Measurements from ENCODE around the gene DPP6. TPM values are rescaled to one million over a fixed set of nuclear protein-coding genes. Genes with fewer than 3 reads are reported as not detected.

DPP6 gene
- total and polyA plus RNA-seq, 7 donors = 0.18 to 1.8 (median 0.57) TPM

GRCh38 chr7:154198481-154198880, 146.3 kb downstream of the DPP6 start:
- WGBS, 3 donors = 72 to 74% (median 74%) methylated on average over 6 of the region's 6 CpGs
- DNase-seq (no peak), ATAC-seq (no peak)
- Histone ChIP-seq H3K27ac (no peak overlapping the region), H3K4me1 (no peaks in the 10 kb centered on the region), H3K36me3 (ENCODE audit: insufficient read depth in 1 of 2, low read depth in 1 of 2) (no peaks in the 10 kb centered on the region), H3K9me3 (no peaks in the 10 kb centered on the region), H3K27me3 (ENCODE audit: insufficient read depth in 3 of 3, low read length in 2 of 3) (no peaks in the 10 kb centered on the region), H3K4me3 (no peak overlapping the region)
- TF ChIP-seq, protein P1, sequence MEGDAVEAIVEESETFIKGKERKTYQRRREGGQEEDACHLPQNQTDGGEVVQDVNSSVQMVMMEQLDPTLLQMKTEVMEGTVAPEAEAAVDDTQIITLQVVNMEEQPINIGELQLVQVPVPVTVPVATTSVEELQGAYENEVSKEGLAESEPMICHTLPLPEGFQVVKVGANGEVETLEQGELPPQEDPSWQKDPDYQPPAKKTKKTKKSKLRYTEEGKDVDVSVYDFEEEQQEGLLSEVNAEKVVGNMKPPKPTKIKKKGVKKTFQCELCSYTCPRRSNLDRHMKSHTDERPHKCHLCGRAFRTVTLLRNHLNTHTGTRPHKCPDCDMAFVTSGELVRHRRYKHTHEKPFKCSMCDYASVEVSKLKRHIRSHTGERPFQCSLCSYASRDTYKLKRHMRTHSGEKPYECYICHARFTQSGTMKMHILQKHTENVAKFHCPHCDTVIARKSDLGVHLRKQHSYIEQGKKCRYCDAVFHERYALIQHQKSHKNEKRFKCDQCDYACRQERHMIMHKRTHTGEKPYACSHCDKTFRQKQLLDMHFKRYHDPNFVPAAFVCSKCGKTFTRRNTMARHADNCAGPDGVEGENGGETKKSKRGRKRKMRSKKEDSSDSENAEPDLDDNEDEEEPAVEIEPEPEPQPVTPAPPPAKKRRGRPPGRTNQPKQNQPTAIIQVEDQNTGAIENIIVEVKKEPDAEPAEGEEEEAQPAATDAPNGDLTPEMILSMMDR (IDR thresholded peaks at IDR 0.05) = no peak
- intact Hi-C loops (cut with DNase I) = no loop called here

DNA sequence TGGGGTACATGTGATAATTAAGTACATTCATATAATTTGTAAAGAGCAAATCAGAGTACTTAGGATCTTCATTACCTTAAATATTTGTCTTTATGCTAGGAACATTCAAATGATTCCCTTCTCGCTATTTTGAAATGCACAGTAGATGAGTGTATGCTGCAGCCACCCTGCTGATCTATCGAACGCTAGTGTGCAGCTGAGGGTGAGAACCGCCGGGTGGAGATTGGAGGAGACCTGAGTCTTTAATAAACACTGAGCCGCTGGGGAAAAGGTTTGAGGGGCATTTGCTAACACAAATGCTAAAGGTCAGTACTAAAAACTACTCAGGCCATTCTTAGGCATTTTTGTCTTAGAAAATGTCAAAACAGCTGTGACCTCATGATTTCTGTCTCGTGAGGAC, 148.0 kb downstream of the DPP6 start:
- no peaks in the 10 kb centered on the region for H3K9me3 ChIP-seq
- H3K4me1 ChIP-seq = no peaks in the 10 kb centered on the region
- no peak overlapping the region for H3K4me3 ChIP-seq
- 58 to 62% (median 61%) methylated on average over 7 of the region's 7 CpGs for whole genome bisulfite sequencing, 3 donors
- H3K27ac ChIP-seq = no peak overlapping the region
- intact Hi-C loops (cut with DNase I) = no loop called here
- no peaks in the 10 kb centered on the region for H3K27me3 ChIP-seq (ENCODE audit: insufficient read depth in 3 of 3, low read length in 2 of 3)
- no peak for DNase-seq
- no peak for ATAC-seq
- H3K36me3 ChIP-seq (ENCODE audit: insufficient read depth in 1 of 2, low read depth in 1 of 2) = no peaks in the 10 kb centered on the region
- TF ChIP-seq, protein P1 (IDR thresholded peaks at IDR 0.05) = no peak

DNA sequence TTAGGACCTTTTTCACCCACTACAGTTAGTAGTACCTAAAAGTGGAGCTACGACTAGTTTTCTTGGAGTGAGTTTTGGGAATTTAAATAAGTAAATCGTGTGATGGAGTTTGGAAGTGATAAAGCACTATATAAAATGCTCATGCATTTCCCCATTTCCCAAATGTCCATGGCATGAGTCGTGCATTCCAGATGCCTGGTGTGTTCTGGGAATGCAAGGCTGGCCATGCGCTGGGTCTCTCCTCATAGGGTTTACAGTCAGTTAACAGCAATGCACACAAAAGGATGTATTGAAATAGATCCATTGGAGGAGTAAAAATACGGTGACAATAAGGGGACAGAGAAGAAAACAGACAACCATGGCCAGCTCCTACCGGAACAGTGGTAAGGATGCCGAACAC, 149.8 kb downstream of the DPP6 start:
- 63 to 73% (median 69%) methylated on average over 7 of the region's 7 CpGs for WGBS, 3 donors
- no peak overlapping the region for H3K27ac ChIP-seq
- TF ChIP-seq, protein P1 (IDR thresholded peaks at IDR 0.05) = no peak
- H3K27me3 ChIP-seq (ENCODE audit: insufficient read depth in 3 of 3, low read length in 2 of 3) = no peaks in the 10 kb centered on the region
- no peaks in the 10 kb centered on the region for H3K36me3 ChIP-seq (ENCODE audit: insufficient read depth in 1 of 2, low read depth in 1 of 2)
- no peaks in the 10 kb centered on the region for H3K9me3 ChIP-seq
- no peaks in the 10 kb centered on the region for H3K4me1 ChIP-seq
- intact Hi-C loops (cut with DNase I) = no loop called here
- ATAC-seq (no peak), DNase-seq (no peak)
- no peak overlapping the region for H3K4me3 ChIP-seq

DNA sequence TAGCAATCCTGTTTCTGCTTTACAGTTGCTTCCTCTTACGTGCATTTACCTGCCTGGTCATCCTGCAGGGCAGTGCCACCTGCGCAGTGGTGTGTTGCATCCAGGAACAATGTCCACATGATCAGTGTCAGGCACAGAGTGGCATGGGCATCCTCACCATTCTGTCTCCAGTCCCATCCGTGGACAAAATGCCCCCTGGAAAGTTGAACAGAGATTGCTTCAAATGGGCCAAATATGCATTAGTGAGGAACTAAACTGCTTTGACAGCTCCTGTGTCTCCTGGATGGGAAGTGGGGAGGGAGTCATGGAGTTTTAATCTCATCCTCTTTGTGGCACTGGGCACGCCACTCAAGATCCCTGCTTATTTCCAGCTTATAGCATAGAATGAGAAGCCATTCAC, 151.8 kb downstream of the DPP6 start:
- no peaks in the 10 kb centered on the region for H3K36me3 ChIP-seq (ENCODE audit: insufficient read depth in 1 of 2, low read depth in 1 of 2)
- no peaks in the 10 kb centered on the region for H3K27me3 ChIP-seq (ENCODE audit: insufficient read depth in 3 of 3, low read length in 2 of 3)
- H3K4me1 ChIP-seq = no peaks in the 10 kb centered on the region
- no peaks in the 10 kb centered on the region for H3K9me3 ChIP-seq
- no peak overlapping the region for H3K27ac ChIP-seq
- TF ChIP-seq, protein P1 (IDR thresholded peaks at IDR 0.05) = no peak
- ATAC-seq (no peak), DNase-seq (no peak)
- no peak overlapping the region for H3K4me3 ChIP-seq
- intact Hi-C loops (cut with DNase I) = no loop called here
- 71 to 81% (median 80%) methylated on average over 4 of the region's 4 CpGs for WGBS, 3 donors

GRCh38 chr7:154212861-154213260, 160.7 kb downstream of the DPP6 start:
- Histone ChIP-seq H3K27ac (no peak overlapping the region), H3K9me3 (no peaks in the 10 kb centered on the region), H3K36me3 (ENCODE audit: insufficient read depth in 1 of 2, low read depth in 1 of 2) (no peaks in the 10 kb centered on the region), H3K4me1 (no peaks in the 10 kb centered on the region), H3K4me3 (no peak overlapping the region), H3K27me3 (ENCODE audit: insufficient read depth in 3 of 3, low read length in 2 of 3) (no peaks in the 10 kb centered on the region)
- TF ChIP-seq, protein P1 (IDR thresholded peaks at IDR 0.05) = no peak
- ATAC-seq (no peak), DNase-seq (no peak)
- 75 to 82% (median 77%) methylated on average over 6 of the region's 6 CpGs for WGBS, 3 donors
- intact Hi-C loops (cut with DNase I) = no loop called here
